HG03354 (cell line): Measurements from ENCODE around the gene NUP188.

Experiments
- ATAC-seq: cut with Tn5 transposase; IDR thresholded peaks from one replicate; pipeline ENCODE4 v1.9.1; 2021; ENCODE audit warnings: mild to moderate bottlenecking; ENCODE audit not compliant: unreplicated experiment, poor library complexity, severe bottlenecking

The NUP188 gene

GRCh38 chr9:128913048-128913900, 34.2 kb upstream of the NUP188 start:
- no peak for ATAC-seq

GRCh38 chr9:128913995-128914772, 33.3 kb upstream of the NUP188 start:
- no peak for ATAC-seq

DNA sequence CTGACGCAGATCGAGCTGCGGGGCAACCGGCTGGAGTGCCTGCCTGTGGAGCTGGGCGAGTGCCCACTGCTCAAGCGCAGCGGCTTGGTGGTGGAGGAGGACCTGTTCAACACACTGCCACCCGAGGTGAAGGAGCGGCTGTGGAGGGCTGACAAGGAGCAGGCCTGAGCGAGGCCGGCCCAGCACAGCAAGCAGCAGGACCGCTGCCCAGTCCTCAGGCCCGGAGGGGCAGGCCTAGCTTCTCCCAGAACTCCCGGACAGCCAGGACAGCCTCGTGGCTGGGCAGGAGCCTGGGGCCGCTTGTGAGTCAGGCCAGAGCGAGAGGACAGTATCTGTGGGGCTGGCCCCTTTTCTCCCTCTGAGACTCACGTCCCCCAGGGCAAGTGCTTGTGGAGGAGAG, 31.3 kb upstream of the NUP188 start:
- no peak for ATAC-seq

DNA sequence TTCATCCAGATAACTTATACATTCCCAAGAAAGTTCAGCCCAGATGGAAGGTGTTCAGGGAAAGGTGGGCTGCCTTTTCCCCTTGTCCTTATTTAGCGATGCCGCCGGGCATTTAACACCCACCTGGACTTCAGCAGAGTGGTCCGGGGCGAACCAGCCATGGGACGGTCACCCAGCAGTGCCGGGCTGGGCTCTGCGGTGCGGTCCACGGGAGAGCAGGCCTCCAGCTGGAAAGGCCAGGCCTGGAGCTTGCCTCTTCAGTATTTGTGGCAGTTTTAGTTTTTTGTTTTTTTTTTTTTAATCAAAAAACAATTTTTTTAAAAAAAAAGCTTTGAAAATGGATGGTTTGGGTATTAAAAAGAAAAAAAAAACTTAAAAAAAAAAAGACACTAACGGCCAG, 30.8 kb upstream of the NUP188 start:
- ATAC-seq, result no peak

DNA sequence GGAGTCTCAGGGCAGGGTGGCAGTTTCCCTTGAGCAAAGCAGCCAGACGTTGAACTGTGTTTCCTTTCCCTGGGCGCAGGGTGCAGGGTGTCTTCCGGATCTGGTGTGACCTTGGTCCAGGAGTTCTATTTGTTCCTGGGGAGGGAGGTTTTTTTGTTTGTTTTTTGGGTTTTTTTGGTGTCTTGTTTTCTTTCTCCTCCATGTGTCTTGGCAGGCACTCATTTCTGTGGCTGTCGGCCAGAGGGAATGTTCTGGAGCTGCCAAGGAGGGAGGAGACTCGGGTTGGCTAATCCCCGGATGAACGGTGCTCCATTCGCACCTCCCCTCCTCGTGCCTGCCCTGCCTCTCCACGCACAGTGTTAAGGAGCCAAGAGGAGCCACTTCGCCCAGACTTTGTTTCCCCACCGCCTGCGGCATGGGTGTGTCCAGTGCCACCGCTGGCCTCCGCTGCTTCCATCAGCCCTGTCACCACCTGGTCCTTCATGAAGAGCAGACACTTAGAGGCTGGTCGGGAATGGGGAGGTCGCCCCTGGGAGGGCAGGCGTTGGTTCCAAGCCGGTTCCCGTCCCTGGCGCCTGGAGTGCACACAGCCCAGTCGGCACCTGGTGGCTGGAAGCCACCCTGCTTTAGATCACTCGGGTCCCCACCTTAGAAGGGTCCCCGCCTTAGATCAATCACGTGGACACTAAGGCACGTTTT, 30.2 kb upstream of the NUP188 start:
- no peak for ATAC-seq

GRCh38 chr9:128918921-128919320, 28.6 kb upstream of the NUP188 start:
- no peak for ATAC-seq

DNA sequence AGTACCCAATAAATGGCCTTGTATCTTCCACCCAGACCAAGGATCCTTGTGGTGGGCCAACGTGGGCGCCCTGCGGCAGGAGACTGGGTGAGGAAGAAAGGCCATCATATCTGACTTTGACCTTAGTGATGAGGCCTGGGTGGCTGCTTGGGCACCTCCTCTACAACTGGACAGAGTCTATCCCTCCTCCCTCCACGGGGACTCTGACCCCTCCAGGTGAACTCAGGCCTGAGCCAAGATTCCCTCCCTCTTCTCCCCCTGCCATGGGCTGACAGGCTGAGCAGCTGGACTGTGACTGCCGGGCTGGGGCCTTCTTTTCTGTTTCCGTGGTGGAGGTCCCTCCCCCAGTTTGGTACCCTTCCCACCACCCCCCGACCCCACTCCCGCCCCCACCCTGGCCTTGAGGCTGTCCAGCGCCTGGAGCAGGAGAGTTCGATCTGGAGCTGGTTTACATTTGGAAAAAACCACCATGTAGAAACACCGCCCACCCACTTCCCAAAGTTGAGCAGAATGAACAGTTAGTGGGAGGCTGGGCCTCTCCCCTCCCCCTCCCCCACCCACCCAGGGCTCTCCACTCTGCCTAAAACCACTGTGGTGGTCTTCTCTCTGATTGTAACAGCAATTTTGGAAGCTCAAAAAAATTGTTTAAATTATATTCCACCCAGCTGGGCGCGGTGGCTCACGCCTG, 28.0 kb upstream of the NUP188 start:
- ATAC-seq, result no peak

GRCh38 chr9:128920381-128921058, 27.0 kb upstream of the NUP188 start, which contains the start of gene PHYHD1:
Gene PHYHD1 (plus strand): TSS chr9:128920982. CDS start chr9:128922324, 1,342 bp downstream.
- ATAC-seq, result no peak

- no peak for ATAC-seq
Observed at GRCh38 chr9:128921881-128922763, 25.4 kb upstream of the NUP188 start.

GRCh38 chr9:128923493-128923883, 24.0 kb upstream of the NUP188 start:
- no peak for ATAC-seq

DNA sequence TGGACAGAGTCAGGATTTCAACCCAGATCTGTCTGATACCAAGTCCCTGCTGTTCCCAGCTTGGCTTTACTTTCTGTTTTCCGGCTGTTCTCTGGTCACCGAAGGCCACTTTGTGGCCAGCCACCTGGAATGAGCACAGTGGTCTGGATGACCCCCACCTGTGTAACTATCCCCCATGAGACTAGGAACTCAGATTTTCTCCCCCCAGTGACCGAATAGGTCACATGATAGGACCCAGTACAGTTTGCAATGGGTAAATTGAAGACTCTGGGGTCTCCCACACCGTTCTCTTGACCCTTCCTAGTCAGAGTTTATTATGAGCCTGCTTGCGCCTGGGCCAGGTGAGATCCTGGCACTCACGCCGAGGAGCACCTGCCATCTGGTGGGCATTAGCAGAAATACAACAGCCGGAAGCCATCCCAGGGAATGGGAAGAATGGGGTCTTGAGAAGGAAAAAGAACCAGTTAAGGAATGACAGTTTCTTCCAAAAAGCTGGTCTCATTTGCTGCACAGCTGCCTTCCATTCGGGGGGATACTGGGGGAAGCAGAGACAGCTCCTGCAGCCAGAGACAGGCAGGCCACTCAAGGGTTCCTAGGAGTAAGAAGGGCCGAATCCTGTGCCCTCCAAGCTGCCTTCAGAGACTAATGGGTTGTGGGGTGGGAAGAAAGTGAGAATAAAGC, 19.6 kb upstream of the NUP188 start:
- ATAC-seq, result no peak

DNA sequence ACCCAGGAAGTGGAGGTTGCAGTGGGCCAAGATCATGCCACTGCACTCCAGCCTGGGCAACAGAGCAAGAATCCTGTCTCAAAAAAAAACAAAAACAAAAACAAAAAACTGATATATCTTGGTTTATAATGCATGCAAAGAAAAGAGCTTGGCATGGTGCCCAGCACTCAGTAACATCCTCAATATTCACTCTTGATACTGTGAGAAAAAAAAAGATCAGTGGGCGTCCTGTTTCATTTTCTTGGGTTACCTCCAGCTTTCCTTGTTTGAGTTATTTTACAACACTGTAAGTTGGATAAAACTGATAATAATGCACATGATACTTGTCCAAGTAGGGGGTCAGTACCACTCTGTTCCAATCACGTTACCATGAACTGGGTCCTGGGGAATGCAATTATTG, 18.9 kb upstream of the NUP188 start:
- no peak for ATAC-seq

- no peak for ATAC-seq
Observed at GRCh38 chr9:128929560-128929959, 17.9 kb upstream of the NUP188 start.

- ATAC-seq, result no peak
Observed at GRCh38 chr9:128933731-128934130, 13.8 kb upstream of the NUP188 start.

- ATAC-seq, result no peak
Observed at GRCh38 chr9:128936171-128936865, 11.2 kb upstream of the NUP188 start.

DNA sequence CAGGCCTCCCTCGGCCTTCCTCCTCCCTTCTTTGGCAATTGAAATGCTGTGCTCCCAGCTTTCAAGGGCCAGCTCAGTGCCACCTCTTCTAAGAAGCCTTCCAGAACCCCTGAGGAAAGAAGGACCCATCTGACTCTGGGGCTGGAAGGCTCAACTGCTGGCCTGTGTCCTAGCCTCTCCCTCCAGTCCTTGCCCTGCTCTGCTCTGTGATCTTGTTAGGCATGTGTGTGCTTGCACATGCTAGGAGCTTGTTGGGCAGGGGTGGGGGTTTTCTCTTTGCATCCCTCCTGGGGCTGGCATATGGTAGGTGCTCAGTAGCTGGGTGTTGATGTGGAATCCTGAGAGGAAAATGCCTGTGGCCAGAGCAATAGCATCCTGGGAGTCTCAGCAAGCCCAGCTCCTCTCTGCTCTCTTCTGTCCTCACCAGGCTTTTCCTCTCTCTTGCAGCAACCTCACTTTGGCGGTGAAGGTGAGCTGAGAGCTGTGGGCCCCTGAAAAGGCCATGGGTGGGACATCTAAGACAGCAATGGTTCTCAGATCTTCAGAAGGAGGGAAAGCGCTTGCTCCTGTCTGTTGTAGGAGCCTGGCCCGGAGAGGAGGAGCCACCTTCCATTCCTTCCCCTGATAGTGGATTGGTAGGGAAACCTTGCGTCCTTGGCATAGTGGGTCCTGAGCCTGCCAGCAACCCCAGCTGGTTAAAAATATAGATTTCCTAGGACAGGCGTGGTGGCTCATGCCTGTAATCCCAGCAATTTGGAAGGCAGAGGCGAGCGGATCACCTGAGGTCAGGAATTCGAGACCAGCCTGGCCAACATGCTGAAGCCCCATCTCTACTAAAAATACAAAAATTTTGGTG, 10.0 kb upstream of the NUP188 start:
- no peak for ATAC-seq
